22Rv1 (cell line): ENCODE data around the gene MESP1.

Experiments used
- ZFX ChIP-seq: fragments of 450-650 bp; IDR thresholded peaks from 2 replicates; pipeline ENCODE4 v1.6.1; 2017; ENCODE audit warnings: antibody characterized with exemption, borderline replicate concordance
- TF ChIP-seq, protein P1 (sequence below): fragments of 450-650 bp; IDR thresholded peaks from 2 replicates; pipeline ENCODE4 v1.5.1; 2017; ENCODE audit warnings: mild to moderate bottlenecking

DNA sequence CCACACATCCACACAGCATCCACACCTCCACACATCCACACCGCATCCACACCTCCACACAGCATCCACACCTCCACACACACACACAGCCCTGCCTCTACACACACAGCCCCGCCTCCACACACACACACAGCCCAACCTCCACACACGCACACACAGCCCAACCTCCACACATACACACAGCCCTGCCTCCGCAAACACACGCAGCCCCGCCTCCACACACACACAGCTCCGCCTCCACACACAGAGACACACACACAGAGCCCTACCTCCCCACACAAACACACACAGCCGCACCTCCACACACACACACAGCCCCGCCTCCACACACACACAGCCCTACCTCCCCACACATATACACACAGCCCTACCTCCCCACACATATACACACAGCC lies 4.7 kb downstream of the MESP1 start:
- TF ChIP-seq, protein P1, sequence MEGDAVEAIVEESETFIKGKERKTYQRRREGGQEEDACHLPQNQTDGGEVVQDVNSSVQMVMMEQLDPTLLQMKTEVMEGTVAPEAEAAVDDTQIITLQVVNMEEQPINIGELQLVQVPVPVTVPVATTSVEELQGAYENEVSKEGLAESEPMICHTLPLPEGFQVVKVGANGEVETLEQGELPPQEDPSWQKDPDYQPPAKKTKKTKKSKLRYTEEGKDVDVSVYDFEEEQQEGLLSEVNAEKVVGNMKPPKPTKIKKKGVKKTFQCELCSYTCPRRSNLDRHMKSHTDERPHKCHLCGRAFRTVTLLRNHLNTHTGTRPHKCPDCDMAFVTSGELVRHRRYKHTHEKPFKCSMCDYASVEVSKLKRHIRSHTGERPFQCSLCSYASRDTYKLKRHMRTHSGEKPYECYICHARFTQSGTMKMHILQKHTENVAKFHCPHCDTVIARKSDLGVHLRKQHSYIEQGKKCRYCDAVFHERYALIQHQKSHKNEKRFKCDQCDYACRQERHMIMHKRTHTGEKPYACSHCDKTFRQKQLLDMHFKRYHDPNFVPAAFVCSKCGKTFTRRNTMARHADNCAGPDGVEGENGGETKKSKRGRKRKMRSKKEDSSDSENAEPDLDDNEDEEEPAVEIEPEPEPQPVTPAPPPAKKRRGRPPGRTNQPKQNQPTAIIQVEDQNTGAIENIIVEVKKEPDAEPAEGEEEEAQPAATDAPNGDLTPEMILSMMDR, result no peak
- TF ChIP-seq ZFX, result no peak
